Neural progenitor cell (in vitro differentiated cells): ENCODE measurements around the gene DUSP3. TPM values are rescaled to one million over a fixed set of nuclear protein-coding genes. Genes with fewer than 3 reads are reported as not detected.
A peak's percentile ranks its signal among the peaks of the same experiment; 100 is the strongest.

Source experiments
- DNase-seq: peaks from one replicate; pipeline ENCODE4 v3.0.0-alpha.2; 2016; ENCODE audit warnings: low spot score
- H2AFZ ChIP-seq: fragments of 200-600 bp; sonication (generic); replicated peaks from 2 replicates; pipeline ENCODE4 v1.6.1; 2016; ENCODE audit warnings: antibody characterized with exemption
- H3F3A ChIP-seq: fragments of 200-600 bp; sonication (generic); 2 replicates; pipeline ENCODE4 v1.6.1; 2016; ENCODE audit warnings: antibody characterized with exemption, low read depth
- H3K27ac ChIP-seq: fragments of 200-600 bp; sonication (generic); 2 replicates; pipeline ENCODE4 v1.5.1; 2016; ENCODE audit warnings: mild to moderate bottlenecking
- H3K27me3 ChIP-seq: fragments of 200-600 bp; sonication (generic); 2 replicates; pipeline ENCODE4 v1.6.1; 2016; ENCODE audit warnings: mild to moderate bottlenecking, moderate library complexity
- H3K36me3 ChIP-seq: fragments of 200-600 bp; sonication (generic); 2 replicates; pipeline ENCODE4 v1.5.1; 2016
- H3K4me1 ChIP-seq: fragments of 200-600 bp; sonication (generic); 2 replicates; pipeline ENCODE4 v1.6.1; 2016; ENCODE audit warnings: mixed run types
- H3K4me2 ChIP-seq: fragments of 200-600 bp; sonication (generic); 2 replicates; pipeline ENCODE4 v1.6.1; 2016
- H3K4me3 ChIP-seq: fragments of 200-600 bp; sonication (generic); 2 replicates; pipeline ENCODE4 v1.5.1; 2016
- H3K79me2 ChIP-seq: fragments of 200-600 bp; sonication (generic); 2 replicates; pipeline ENCODE4 v1.6.1; 2016; ENCODE audit warnings: low read depth
- H3K9ac ChIP-seq: fragments of 200-600 bp; sonication (generic); 2 replicates; pipeline ENCODE4 v1.6.1; 2016
- H3K9me3 ChIP-seq: fragments of 200-600 bp; sonication (generic); 2 replicates; pipeline ENCODE4 v1.5.1; 2016; ENCODE audit warnings: low read depth
- H4K20me1 ChIP-seq: fragments of 200-600 bp; sonication (generic); 2 replicates; pipeline ENCODE4 v1.6.1; 2016; ENCODE audit warnings: low read depth
- H3K27ac Mint-ChIP-seq: 3 replicates; pipeline ENCODE4 v1.8.0; 2021; ENCODE audit warnings: mixed read lengths
- H3K27me3 Mint-ChIP-seq: 2 replicates; pipeline ENCODE4 v1.8.0; 2022; ENCODE audit warnings: low read depth, mild to moderate bottlenecking, inconsistent platforms, moderate library complexity, mixed read lengths; ENCODE audit not compliant: insufficient read depth
- H3K36me3 Mint-ChIP-seq: 3 replicates; pipeline ENCODE4 v1.8.0; 2021; ENCODE audit warnings: mixed read lengths
- H3K4me1 Mint-ChIP-seq: 3 replicates; pipeline ENCODE4 v1.8.0; 2021; ENCODE audit warnings: mixed read lengths
- H3K4me3 Mint-ChIP-seq: 3 replicates; pipeline ENCODE4 v1.8.0; 2021; ENCODE audit warnings: mild to moderate bottlenecking, moderate library complexity, mixed read lengths
- H3K9me3 Mint-ChIP-seq: 3 replicates; pipeline ENCODE4 v1.8.0; 2020; ENCODE audit warnings: mixed read lengths
- CTCF ChIP-seq: fragments of 200-600 bp; sonication (generic); IDR thresholded peaks from 2 replicates; pipeline ENCODE4 v1.5.1; 2017; ENCODE audit warnings: antibody characterized with exemption, mild to moderate bottlenecking
- EZH2 ChIP-seq: fragments of 200-600 bp; sonication (generic); IDR thresholded peaks from 2 replicates; pipeline ENCODE4 v1.6.1; 2017; ENCODE audit warnings: antibody characterized with exemption, mild to moderate bottlenecking, moderate library complexity
- EZH2phosphoT487 ChIP-seq: fragments of 200-600 bp; sonication (generic); IDR thresholded peaks from 2 replicates; pipeline ENCODE4 v1.6.1; 2017; ENCODE audit warnings: antibody characterized with exemption
- total RNA-seq: library from RNA; depleted of rRNA; stranded (reverse); fragments of >200 nt; gene quantifications from 2 replicates; pipeline ENCODE4 v1.2.3, GENCODE V29; 2015; ENCODE audit warnings: low replicate concordance

Gene DUSP3
- total RNA-seq, 1 donor from 2014 or later = 20.8 TPM

- H3K4me1 ChIP-seq = peaks cover 12% of the 10 kb centered on the region
Observed at GRCh38 chr17:43723697-43724359, 54.9 kb downstream of the DUSP3 start.

GRCh38 chr17:43722870-43723665, 55.7 kb downstream of the DUSP3 start:
- H3K9me3 ChIP-seq = no peaks in the 10 kb centered on the region
- no peak overlapping the region for H2AFZ ChIP-seq
- Mint-ChIP-seq H3K4me1 (peaks cover 62% of the 10 kb centered on the region), H3K4me3 (peak overlapping the region; percentile 38), H3K27me3 (no peaks in the 10 kb centered on the region), H3K36me3 (no peaks in the 10 kb centered on the region), H3K9me3 (no peaks in the 10 kb centered on the region), H3K27ac (peak overlapping the region; percentile 57)
- no peak for DNase-seq
- H3K4me2 ChIP-seq = no peak overlapping the region
- no peak for TF ChIP-seq EZH2
- no peak for TF ChIP-seq CTCF
- TF ChIP-seq EZH2phosphoT487 = no peak
- H4K20me1 ChIP-seq = no peaks in the 10 kb centered on the region
- H3K79me2 ChIP-seq = no peaks in the 10 kb centered on the region
- peaks cover 19% of the 10 kb centered on the region for H3K4me1 ChIP-seq
- no peaks in the 10 kb centered on the region for H3K36me3 ChIP-seq
- no peak overlapping the region for H3K27ac ChIP-seq
- peaks cover 40% of the 10 kb centered on the region for H3F3A ChIP-seq
- no peak overlapping the region for H3K9ac ChIP-seq
- peaks cover 9% of the 10 kb centered on the region for H3K27me3 ChIP-seq
- H3K4me3 ChIP-seq = no peak overlapping the region

More at GRCh38 chr17:43723697-43724359, 54.9 kb downstream of the DUSP3 start:
- Histone ChIP-seq H3K4me2 (no peak overlapping the region), H3K4me3 (no peak overlapping the region), H3K79me2 (no peaks in the 10 kb centered on the region), H3K9ac (no peak overlapping the region), H3F3A (peaks cover 32% of the 10 kb centered on the region), H3K36me3 (no peaks in the 10 kb centered on the region), H3K9me3 (no peaks in the 10 kb centered on the region), H3K27me3 (peaks cover 9% of the 10 kb centered on the region), H2AFZ (no peak overlapping the region), H4K20me1 (no peaks in the 10 kb centered on the region), H3K27ac (no peak overlapping the region)
- Mint-ChIP-seq H3K9me3 (no peaks in the 10 kb centered on the region), H3K27me3 (no peaks in the 10 kb centered on the region), H3K4me3 (peak overlapping the region; percentile 38), H3K4me1 (peaks cover 54% of the 10 kb centered on the region), H3K27ac (no peak overlapping the region), H3K36me3 (no peaks in the 10 kb centered on the region)
- no peak for DNase-seq
- no peak for TF ChIP-seq CTCF
- TF ChIP-seq EZH2phosphoT487 = no peak
- TF ChIP-seq EZH2 = no peak

- no peaks in the 10 kb centered on the region for H4K20me1 ChIP-seq
- H3F3A ChIP-seq = peaks cover 44% of the 10 kb centered on the region
- no peaks in the 10 kb centered on the region for H3K9me3 ChIP-seq
- no peaks in the 10 kb centered on the region for H3K79me2 ChIP-seq
- H3K36me3 Mint-ChIP-seq = no peaks in the 10 kb centered on the region
- H3K4me3 Mint-ChIP-seq = no peak overlapping the region
- no peak overlapping the region for H3K4me2 ChIP-seq
- H3K36me3 ChIP-seq = no peaks in the 10 kb centered on the region
- peaks cover 22% of the 10 kb centered on the region for H3K4me1 ChIP-seq
- TF ChIP-seq EZH2phosphoT487 (no peak), CTCF (no peak), EZH2 (no peak)
- peaks cover 9% of the 10 kb centered on the region for H3K27me3 ChIP-seq
- DNase-seq = no peak
- no peak overlapping the region for H3K9ac ChIP-seq
- no peak overlapping the region for H3K27ac Mint-ChIP-seq
- H3K4me3 ChIP-seq = no peak overlapping the region
- H3K27ac ChIP-seq = no peak overlapping the region
- H2AFZ ChIP-seq = no peak overlapping the region
- peaks cover 65% of the 10 kb centered on the region for H3K4me1 Mint-ChIP-seq
- no peaks in the 10 kb centered on the region for H3K27me3 Mint-ChIP-seq
- H3K9me3 Mint-ChIP-seq = no peaks in the 10 kb centered on the region
Observed at GRCh38 chr17:43722269-43722619, 56.5 kb downstream of the DUSP3 start.
